ENCODE data around the gene IL36RN.

Gene IL36RN

GRCh38 chr2:113058998-113059960, at the start of gene IL36RN:
IL36RN (plus strand) TSS chr2:113059198; CDS start chr2:113059439, 241 bp downstream.
- no peak for DNase-seq

DNA sequence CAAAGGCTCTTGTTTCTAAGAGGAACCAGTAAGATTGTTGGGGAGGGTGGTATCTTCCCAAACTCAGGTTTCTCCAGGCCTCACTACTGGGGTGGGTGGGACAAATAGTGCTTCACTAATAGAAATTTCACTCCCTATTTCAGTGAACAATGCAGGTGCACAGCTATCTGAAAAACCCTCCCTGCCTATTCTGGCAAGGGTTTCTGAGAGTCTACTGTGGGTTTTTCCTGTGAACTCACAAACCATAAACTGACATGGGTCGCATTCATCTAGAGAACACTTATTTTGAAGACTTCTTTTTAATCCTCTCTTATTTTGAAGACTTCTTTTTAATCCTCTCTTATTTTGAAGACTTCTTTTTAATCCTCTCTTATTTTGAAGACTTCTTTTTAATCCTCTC, 49.4 kb upstream of the IL36RN start:
- DNase-seq, result no peak

GRCh38 chr2:113010088-113010487, 48.9 kb upstream of the IL36RN start:
- DNase-seq, result no peak

DNA sequence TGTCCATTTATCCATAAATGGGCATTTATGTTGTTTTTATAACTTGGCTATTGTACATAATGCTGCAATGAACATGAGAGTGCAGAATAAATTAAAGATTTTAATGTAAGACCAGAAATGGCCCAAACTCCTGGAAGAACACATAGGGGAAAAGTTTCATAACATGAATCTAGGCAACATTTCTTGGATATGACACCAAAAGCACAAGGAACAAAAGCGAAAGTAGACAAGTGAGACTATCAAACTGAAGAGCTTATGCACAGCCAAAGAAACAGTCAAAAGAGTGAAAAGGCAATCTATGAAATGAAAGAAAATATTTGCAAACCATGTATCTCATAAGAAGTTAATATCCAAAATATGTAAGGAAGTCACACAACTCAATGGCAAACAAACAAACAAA, 47.9 kb upstream of the IL36RN start:
- DNase-seq, result no peak

GRCh38 chr2:113012436-113013335, 46.3 kb upstream of the IL36RN start:
- DNase-seq, result no peak

- DNase-seq, result no peak
Measured at GRCh38 chr2:113013336-113013661, 45.7 kb upstream of the IL36RN start.

DNA sequence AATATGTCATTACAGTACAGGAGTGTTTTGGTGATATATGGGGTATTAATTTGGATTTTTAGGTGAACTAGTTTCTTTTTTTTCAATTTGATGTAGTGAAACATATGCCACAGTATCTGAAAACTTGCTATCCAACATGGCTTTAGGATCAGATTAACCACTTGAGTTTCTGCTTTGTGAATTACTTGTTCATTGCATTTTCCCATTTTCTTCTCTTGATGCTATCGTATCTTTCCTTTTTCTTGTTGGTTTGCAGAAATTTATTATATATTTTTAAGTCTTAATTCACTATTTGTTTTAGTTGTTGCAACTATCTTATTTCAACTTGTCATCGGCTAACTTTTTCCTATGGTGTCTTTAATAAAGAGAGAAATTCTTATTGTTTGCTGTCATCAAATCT, 44.9 kb upstream of the IL36RN start:
- no peak for DNase-seq

DNA sequence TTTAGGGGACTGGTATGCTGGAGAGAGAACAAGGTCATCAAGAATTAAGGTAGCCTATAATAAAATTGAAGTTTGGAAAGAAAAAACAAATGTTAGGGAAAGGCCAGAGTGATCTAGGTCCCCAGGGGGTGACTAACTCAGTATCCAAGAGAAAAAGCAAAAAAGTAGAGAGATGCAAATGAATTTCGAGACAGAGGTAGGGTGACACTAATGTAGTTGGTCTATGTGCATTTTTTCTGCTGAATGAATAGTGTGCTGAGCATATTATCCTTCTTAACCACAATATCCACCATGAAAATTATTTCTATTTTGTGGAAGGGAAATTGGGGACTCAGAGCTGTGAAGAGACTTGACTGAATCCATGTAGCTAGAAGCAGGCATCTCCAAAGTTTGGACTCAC, 44.0 kb upstream of the IL36RN start:
- DNase-seq, result no peak

DNA sequence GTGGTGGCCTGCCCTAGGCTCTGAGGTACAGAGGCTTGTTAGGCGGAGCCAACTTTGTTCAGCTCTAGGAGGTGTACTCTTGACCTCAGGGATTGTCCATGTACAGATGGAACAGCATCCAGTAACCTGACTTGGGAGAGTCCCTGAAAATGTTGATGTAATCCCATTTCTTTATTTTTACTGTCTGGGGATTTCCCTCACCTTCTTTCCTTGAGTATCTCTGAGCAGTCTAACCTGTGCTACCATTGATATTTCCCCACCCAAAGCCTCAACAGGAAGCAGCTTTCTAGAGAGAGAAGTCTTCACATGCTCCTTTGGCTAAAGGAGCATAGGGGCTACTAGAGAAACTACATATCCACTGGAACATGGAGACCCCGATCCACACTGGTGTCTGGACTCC, 43.3 kb upstream of the IL36RN start:
- no peak for DNase-seq

GRCh38 chr2:113018509-113018908, 40.5 kb upstream of the IL36RN start:
- no peak for DNase-seq

DNA sequence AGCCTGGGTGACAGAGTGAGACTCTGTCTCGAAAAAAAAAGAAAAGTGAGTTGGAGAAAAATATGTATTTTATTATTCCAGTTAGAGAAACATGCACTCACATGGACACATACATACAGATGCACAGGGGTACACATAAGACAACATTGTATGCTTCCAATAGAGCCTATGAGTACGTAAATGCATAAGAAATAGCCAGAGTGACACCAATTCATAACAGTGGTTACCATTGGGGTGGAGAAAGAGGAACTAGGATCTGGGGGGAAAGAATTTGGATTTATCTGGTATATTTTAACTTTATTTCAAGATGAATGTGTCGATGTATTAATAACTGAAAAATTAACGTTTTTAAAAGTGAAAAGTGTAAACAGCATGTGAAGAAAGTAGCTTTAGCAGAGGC, 37.7 kb upstream of the IL36RN start:
- no peak for DNase-seq

- no peak for DNase-seq
Measured at GRCh38 chr2:113024764-113025163, 34.2 kb upstream of the IL36RN start.

GRCh38 chr2:113025737-113026136, 33.3 kb upstream of the IL36RN start:
- DNase-seq, result no peak

DNA sequence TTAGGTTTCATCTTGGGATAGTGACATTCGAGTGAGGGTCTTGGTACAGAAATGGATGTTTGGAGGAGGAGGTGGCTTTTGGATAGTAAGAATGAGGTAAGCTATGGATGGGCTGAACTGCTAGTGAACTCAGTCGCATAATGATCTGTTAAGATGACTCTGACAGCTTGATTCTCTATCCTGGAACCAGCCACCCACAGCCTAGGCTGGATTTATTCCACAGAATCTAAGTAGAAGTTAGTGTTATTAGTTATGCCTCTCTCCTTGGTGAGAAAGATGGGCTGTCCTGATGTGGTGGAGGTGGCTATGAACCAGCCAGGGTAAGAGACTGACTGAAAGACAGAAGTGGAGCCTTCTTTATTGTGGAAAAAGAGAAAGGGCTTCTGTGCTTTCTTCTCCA, 31.3 kb upstream of the IL36RN start:
- DNase-seq, result no peak

DNA sequence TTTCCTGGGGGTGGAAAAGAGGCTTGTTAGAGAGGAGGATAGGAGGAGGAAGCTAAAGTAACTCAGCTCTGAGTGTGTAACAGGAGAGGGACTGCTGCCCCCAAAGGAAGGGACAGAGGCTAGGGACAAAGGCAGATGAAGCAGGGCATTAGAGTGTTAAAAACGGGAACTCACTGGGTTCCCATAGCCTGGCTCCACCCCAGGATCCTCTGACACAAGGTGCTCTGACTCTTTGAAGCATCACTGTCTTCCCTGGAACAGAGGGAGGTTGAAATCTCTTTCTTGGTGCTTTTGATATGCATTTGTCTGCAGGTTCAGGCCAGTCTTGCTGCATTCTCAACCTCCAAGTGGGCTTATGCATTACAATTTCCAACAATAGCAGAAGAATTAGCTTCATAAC, 30.9 kb upstream of the IL36RN start:
- DNase-seq, result no peak

DNA sequence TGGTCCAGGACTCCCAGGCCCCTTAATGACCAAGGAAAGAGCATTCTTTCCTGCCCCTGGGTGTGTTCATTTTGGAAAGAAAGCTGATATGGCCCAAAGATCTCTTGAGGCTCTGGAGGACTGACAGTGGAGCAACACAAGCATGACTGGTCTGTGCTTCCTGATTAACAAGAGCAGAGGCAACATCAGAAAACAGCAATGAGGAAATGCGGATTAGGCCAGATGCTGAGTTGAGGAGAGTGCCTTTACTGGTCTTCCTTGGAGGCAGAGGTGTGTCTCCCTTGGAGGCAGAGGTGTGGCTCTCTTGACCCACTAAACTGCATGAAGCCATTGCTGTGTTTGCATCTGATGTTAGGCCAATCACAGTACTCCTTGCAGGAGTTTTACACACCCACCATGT, 26.3 kb upstream of the IL36RN start:
- DNase-seq, result no peak

GRCh38 chr2:113034016-113034415, 25.0 kb upstream of the IL36RN start:
- no peak for DNase-seq

GRCh38 chr2:113036763-113037162, 22.2 kb upstream of the IL36RN start:
- DNase-seq, result no peak

DNA sequence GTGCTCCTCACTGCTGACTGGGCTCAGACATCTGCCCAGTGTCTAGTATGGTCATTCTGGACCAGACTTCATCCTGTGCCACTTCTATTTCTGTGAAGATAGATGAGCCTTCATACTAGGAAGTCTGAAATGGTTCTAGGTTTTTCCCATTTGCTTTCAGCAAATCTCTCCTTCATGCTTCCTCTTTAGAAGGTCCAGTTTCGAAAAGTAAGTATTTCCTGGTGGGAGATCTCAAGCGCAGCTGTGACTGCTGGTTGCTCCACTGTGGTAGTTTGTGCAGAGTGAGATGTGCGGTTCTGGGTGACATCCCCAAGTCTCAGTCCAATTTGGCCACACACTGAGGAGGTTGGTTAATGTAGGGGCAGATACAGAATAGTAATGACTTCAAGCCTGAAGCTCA, 20.7 kb upstream of the IL36RN start:
- DNase-seq, result no peak

- no peak for DNase-seq
Measured at GRCh38 chr2:113039158-113039557, 19.8 kb upstream of the IL36RN start.

DNA sequence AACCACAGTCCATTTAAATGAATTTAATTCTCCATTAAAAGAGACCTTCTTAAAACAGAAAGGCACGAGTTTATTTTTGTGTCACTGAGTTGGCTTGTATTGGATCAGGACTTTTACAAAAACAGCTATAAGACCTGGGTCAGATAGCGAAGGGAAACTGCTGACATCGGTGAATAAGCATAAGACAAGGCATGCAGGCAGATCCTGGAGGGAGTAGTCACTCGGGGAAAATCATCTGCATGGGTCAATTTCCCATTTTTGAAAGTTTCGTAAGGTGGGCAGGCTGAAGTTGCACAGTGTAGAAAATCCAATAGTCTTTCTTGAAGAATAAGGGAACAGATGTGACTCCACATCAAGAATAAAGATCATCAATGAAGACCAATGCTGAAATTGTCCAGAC, 19.3 kb upstream of the IL36RN start:
- no peak for DNase-seq

- no peak for DNase-seq
Measured at GRCh38 chr2:113041871-113042270, 17.1 kb upstream of the IL36RN start.

DNA sequence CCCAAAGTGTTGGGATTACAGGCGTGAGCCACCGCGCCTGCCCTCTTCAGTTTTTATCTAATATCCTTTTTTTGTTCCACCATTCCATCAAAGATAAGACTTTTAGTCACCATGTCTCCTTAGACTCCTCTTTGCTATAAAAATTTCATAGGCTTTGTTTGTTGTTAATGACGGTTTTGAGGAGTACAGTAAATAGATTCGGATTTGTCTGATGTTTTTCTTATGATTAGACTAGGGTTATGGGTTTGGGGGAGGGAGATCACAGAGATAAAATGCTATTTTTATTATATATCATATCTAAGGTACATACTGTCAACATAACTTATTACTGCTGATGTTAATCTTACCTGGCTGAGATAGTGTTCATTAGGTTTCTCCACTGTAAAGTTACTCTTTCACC, 12.5 kb upstream of the IL36RN start:
- no peak for DNase-seq
